ENCODE results near the gene EFCAB9.
A peak's percentile ranks its signal among the peaks of the same experiment; 100 is the strongest.
"Not testable (repeated sequence)": the region's sequence is repeated elsewhere in the genome, so short reads cannot be mapped to it uniquely, and the experiment has no call there.

EFCAB9 gene

DNA sequence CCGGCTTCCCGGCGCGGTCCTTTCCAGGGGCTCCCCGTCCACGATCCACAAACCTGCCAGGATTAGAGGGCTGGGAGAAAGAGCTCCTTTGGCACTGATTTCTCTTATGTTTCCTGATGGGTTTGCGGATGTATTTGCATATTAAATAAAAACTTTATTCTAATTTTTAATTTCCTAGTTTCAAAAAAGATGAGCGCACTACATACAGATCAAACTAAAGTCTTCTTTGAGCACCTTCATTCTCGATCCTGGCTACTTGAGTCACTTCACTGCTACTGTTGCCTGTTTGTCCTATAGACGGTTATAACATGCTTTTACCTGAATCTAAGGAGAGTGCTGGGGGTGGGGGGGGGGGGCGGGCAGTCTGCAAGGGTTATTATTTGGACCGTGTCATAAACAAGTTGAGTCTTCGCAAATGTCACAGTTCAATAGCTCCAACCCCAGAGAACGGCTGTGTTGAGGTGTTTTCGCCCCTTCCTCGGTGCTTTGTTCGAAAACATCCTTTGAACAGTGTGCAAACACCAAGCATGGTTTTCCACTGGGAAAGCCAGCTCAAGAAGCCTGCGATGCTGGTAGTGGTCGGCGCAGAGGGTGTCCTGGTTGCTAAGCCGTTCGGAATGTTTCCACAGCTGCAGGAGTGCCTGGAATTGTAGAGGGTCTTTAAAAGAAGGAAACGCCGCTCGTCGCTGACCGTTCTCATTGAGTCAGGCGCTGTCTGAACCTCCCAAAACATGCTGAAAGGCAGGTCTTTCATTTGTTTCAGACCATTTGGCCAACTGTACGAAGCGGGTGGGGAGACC is 4.9 kb upstream of the EFCAB9 start:
- peak in 1 of 14 donors; percentile 60 for DNase-seq

DNA sequence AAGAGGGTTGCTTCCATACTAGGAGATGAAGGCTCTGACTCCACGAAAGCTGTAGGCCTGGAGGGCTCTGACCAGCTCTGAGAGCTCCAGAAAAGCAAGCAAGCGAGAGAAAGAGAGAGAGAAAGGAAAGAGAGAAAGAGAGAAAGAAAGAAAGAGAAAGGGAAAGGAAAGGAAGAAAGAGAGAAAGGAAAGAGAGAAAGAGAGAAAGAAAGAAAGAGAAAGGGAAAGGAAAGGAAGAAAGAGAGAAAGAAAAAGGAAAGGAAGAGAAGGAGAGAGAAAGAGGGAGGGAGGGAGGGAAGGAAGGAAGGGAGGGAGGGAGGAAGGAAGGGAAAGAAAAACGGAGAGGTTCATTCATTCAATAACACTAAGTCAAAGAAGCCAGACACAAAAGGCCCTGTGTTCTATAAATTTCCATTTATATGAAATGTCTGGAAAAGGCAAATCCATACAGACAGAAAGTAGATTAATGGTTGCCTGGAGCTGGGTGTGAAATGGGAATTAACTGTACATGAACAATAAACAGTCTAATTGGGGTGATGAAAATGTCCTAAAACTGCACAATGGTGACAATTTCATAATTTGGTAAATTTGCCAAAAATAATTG is 4.2 kb upstream of the EFCAB9 start:
- no peak for DNase-seq

DNA sequence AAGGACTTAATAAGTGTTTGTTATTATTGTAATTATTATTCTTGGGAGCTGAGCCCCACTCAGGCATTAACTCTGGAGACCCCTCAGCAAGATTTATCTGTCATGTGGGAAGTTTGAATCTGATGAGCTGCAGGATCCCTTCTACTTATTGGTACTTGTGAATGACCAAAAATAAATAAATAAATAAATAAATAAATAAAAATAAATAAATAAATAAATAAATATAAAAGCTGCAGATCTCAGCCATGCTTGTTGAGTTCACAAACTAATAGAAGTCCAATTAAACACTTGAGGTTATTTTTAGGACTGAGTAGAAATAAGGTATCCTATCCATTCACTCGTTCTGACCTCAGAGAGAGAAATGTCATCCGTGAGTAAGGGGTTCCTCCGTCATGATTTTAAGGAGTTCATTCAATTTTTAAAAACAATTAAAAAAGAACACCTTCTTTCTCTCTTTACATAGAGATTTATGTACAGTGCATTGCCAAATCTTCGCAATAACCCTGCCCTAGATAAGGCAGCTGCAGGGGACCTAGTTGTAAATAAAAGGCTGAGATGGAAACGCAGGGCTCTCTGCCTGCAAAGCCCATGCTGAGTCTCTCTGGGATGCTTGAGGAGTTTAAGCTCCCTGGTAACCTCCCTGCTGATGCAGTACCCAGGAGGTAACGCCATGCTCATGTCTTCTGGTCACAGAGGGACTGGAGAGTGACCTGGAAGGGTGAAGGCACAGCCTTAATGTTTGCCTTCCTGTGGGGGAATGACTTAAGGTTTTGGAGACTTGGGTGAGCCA is 1.2 kb downstream of the EFCAB9 start:
- DNase-seq = no peak

GRCh38 chr5:172197775-172198174 is 3.8 kb downstream of the EFCAB9 start:
- not testable (repeated sequence) for DNase-seq

GRCh38 chr5:172199446-172199845 is 5.5 kb downstream of the EFCAB9 start:
- no peak for DNase-seq

GRCh38 chr5:172200476-172200875 is 6.5 kb downstream of the EFCAB9 start:
- DNase-seq = no peak

- not testable (repeated sequence) for DNase-seq
These were observed 12.0 kb downstream of the EFCAB9 start for GRCh38 chr5:172205984-172206383.

GRCh38 chr5:172207511-172207910 is 13.5 kb downstream of the EFCAB9 start:
- DNase-seq = no peak

DNA sequence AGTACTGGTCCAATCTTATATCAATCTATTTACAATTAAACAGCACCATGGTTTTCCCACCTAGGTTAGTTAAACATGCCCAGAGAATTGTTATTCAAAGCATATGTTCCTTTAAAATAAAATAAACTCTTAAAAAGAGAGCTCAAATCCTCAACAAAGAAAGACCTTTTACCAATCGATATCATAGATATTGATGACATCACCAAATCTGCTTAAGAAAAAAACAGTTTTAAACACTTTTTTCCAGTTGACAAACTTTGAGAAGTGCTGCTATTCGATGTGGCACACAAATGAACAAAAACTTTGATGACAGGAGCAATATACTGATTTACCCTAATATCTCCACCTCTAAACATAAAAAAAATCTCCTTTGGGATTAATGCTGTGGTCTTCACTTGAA is 15.7 kb downstream of the EFCAB9 start:
- no peak for DNase-seq

GRCh38 chr5:172211676-172212075 is 17.7 kb downstream of the EFCAB9 start:
- DNase-seq = peak in 1 of 14 donors; percentile 56

- DNase-seq = peak in 1 of 14 donors; percentile 39
These were observed 19.2 kb downstream of the EFCAB9 start for GRCh38 chr5:172213126-172213525.

- no peak for DNase-seq
These were observed 22.4 kb downstream of the EFCAB9 start for GRCh38 chr5:172216345-172216744.

GRCh38 chr5:172219296-172219695 is 25.3 kb downstream of the EFCAB9 start:
- DNase-seq = no peak

DNA sequence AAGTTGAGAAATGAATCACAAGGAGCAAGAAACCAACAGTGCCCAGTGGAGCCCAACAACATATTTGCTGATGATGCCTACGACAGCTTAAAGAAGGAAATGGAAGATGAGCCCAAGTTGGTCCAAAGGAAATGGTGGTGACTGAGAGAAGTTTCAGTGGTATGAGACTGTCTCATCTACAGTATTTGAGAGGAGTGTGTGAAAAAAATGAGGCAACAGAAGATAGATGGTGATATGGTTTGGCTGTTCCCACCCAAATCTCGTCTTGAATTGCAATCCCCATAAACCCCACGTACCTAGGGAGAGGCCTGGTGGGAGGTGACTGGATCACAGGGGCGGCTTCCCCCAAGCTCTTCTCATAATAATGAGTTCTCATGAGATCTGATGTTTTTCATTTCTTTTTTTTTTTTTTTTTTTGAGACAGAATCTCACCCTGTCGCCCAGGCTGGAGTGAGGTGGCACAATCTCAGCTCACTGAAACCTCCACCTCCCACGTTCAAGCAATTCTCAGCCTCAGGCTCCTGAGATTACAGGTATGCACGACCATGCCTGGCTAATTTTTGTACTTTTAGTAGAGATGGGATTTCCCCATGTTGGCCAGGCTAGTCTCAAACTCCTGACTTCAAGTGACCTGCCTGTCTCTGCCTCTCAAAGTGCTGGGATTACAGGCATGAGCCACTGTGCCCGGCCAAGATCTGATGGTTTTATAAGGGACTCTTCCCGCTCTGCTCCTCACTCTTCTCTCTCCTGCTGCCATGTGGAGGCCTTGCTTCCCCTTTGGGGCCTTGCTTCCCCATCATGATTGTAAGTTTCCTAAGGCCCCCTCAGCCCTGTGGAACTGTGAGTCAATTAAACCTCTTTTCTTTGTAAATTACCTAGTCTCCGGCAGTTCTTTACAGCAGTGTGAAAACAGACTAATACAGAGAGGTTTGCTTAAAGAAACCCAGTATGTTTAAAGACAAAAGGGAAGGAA is 30.2 kb downstream of the EFCAB9 start:
- peak in 1 of 14 donors; percentile 70 for DNase-seq

DNA sequence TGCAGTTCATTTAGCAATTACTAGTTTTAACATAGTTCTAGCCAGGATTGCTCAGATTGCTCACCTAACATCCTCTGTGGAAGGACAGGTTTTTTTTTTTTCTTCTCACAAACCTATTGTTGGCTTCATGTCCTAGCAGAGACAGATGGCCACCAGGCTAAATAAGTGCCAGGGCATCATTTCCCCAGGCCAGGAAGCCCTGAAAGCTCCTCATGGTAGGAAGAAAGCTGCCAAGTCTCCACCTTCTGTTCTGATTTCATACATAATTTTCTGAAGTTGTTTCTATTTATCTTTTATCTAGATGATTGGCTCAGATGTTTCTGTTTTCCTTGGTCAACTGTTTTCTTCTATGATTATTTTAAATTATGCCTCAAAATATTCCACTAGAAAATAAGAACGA is 31.0 kb downstream of the EFCAB9 start:
- peak in 1 of 14 donors; percentile 96 for DNase-seq

DNA sequence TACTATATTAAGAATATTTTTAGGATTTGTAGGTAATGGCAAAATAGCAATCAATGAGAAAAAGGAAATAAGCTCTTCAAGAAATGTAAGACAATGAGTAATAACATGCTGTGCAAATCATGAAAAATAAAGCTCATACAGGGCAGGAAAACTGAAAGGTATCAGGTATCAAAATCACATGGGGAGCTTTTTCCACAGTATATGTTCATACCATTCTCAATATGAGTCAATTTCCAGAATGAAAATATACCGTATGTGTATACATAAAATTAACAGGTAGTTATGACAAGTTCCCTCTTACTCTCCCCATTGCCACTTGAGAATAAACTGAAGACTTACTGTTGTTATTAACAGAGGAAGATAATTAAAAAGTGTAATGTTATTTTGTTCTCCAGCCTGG is 35.9 kb downstream of the EFCAB9 start:
- DNase-seq = no peak

- peak in 1 of 14 donors; percentile 68 for DNase-seq
These were observed 40.1 kb downstream of the EFCAB9 start for GRCh38 chr5:172234031-172234430.

- DNase-seq = no peak
These were observed 41.3 kb downstream of the EFCAB9 start for GRCh38 chr5:172235132-172235780.

DNA sequence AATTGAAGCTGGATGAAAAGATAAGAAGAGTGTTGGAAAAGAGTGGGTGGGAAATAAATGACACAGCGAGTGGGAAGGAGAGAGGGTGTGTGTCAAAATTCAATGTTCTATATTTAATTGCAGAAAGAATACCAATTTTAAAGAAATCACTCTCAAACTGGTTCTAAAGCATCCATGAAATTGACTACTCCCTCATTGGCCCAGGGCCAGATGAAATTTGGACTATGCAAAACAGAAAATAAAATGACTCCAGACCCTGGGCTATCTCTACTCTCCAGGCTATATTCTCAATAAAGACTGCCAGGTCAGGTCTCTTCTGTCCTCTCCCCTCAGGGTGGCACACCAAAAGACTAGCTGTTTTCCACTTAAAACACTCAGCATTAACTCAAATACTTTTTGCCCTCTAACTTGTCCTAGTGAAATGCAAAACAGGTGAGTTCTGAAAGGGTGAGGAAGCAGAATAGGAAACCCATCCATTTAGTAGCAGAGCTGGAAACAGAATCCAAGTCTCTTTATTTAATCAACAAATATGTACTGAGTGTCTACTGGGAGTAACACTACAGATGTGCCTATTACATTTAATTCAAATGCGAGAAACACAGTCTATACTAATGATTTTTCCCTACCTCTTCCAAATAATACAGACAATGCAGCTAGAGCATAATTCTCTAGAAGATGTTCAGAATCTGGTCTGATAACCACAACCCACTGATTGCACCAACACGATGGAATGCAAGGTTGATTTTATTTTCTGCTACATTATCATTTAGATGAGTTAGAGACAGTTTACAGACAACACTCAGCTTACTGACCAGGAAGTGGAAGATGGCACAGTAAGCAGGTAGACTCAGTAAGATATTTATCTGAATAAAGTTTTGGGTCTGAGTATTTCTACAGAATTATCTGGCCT is 42.1 kb downstream of the EFCAB9 start:
- DNase-seq = no peak

DNA sequence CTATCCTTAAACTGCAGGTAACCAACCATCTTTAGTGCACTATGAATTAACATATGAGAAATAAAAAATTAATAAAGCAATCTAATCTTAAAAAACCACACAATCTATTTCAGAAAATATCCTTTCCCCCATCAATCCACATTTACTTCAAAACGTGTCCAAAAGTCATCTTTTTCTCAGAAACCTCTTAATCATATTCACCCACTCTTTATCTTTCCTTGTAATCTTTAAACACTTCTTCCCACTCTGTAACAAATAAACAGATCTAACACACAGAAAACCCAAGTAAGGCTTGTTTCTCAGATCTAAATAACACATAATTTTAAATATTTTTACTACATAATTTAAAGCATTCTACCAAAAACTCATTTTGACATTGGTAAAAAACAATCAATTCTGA is 44.4 kb downstream of the EFCAB9 start:
- DNase-seq = no peak
